CD4-positive, alpha-beta T cell (primary cell): ENCODE measurements around the gene TBX15. TPM values are rescaled to one million over a fixed set of nuclear protein-coding genes. Genes with fewer than 3 reads are reported as not detected.

Experiments used
- ATAC-seq: fragments of 200-7000 bp; cut with Tn5 transposase; one replicate; pipeline ENCODE4 v1.10.0; 2022; ENCODE audit warnings: mild to moderate bottlenecking; ENCODE audit not compliant: poor library complexity
- CTCF ChIA-PET: fragments of 350-600 bp; sonication (Branson Sonifier 250); formaldehyde crosslinking; loops from one replicate; lab custom pipeline; 2021; ENCODE audit warnings: antibody characterized with exemption, inconsistent platforms; lab: Charles Lee
- POLR2A ChIA-PET: fragments of 350-600 bp; sonication (Branson Sonifier 250); formaldehyde crosslinking; loops from one replicate; lab custom pipeline; 2021; ENCODE audit warnings: antibody characterized with exemption, inconsistent platforms; lab: Charles Lee
- DNase-seq, 14 experiments: peaks; one replicate each; pipeline ENCODE4 v3.0.0-alpha.2; 2013 to 2020; ENCODE audit warnings: mixed read lengths in 2 of 14
- H3K27ac ChIP-seq, 2 donors: one replicate each; pipeline versions ENCODE4 v1.5.1 to v1.7.0; 2013; ENCODE audit warnings: low read length in 2 of 2, low read depth in 1 of 2, mild to moderate bottlenecking in 1 of 2
- H3K27me3 ChIP-seq, 2 experiments: 1 replicate in 1 of 2; 2 replicates in 1 of 2; pipeline versions ENCODE4 v1.6.1 to v1.7.0; 2013; ENCODE audit warnings: low read length in 2 of 2, control low read depth in 1 of 2, mild to moderate bottlenecking in 1 of 2, moderate library complexity in 1 of 2; ENCODE audit not compliant: insufficient read depth in 2 of 2, control insufficient read depth in 1 of 2
- H3K36me3 ChIP-seq: one replicate; pipeline ENCODE4 v1.6.1; 2013; ENCODE audit warnings: low read length, control low read depth; ENCODE audit not compliant: insufficient read depth
- H3K4me1 ChIP-seq: one replicate; pipeline ENCODE4 v1.6.1; 2013; ENCODE audit warnings: low read length, control low read depth; ENCODE audit not compliant: insufficient read depth
- H3K4me3 ChIP-seq: one replicate; pipeline ENCODE4 v1.5.1; 2013; ENCODE audit warnings: mild to moderate bottlenecking, low read length, moderate library complexity
- H3K9me3 ChIP-seq, 2 experiments: 1 replicate in 1 of 2; 2 replicates in 1 of 2; pipeline versions ENCODE4 v1.6.1 to v1.7.0; 2013; ENCODE audit warnings: low read length in 2 of 2, mild to moderate bottlenecking in 2 of 2, control low read depth in 1 of 2, moderate library complexity in 1 of 2; ENCODE audit not compliant: control insufficient read depth in 1 of 2, insufficient read depth in 1 of 2
- H3K27ac Mint-ChIP-seq: one replicate; pipeline ENCODE4 v1.8.0; 2020; ENCODE audit warnings: mixed read lengths
- H3K27me3 Mint-ChIP-seq: one replicate; pipeline ENCODE4 v1.8.0; 2021; ENCODE audit warnings: mixed read lengths
- H3K36me3 Mint-ChIP-seq: one replicate; pipeline ENCODE4 v1.8.0; 2021; ENCODE audit warnings: low read depth, mixed read lengths
- H3K4me1 Mint-ChIP-seq: one replicate; pipeline ENCODE4 v1.8.0; 2021; ENCODE audit warnings: low read depth, mixed read lengths
- H3K4me3 Mint-ChIP-seq: one replicate; pipeline ENCODE4 v1.8.0; 2020; ENCODE audit warnings: mild to moderate bottlenecking, mixed read lengths
- H3K9me3 Mint-ChIP-seq: one replicate; pipeline ENCODE4 v1.8.0; 2020; ENCODE audit warnings: mixed read lengths
- CTCF ChIP-seq: fragments of 200-600 bp; IDR thresholded peaks from one replicate; pipeline ENCODE4 v1.8.0; 2022; ENCODE audit warnings: antibody characterized with exemption, mild to moderate bottlenecking
- intact Hi-C, 2 experiments: fragments of 100-400 bp; cut with DNase I in 1 of 2; cut with micrococcal nuclease in 1 of 2; formaldehyde crosslinking; loops; one replicate each; pipeline versions ENCODE4 v1.15.1 to v1.9.0; 2023 to 2025; cut with DNase I, micrococcal nuclease
- total RNA-seq, 174 experiments: library from RNA in 2 of 174; stranded (reverse) in 2 of 174; gene quantifications; one replicate each; pipeline ENCODE4 v1.2.3 and lab custom pipeline; 2021 to 2026

TBX15 gene
- total RNA-seq, 2 experiments from 2014 or later, result not detected

DNA sequence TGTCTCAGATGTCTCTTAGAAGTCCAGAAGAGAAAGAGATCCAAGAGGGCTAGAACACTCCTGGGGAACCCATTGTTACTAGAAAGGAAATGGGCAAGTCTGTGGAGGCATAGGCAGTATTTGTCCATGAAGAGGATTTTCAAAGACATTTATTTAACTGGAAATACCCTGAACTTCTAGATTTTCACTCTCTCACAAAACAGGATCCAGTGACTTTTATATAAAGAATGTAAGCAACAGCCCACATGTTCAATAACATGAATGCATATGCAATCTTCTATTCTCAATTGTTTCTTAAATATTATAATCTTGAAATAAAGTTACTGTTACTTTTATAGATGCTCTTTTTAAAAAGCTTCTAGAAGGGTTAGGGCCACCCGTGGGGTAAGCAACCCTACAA lies 53.4 kb downstream of the TBX15 start:
- Mint-ChIP-seq H3K27ac (no peak overlapping the region), H3K4me1 (no peaks in the 10 kb centered on the region), H3K4me3 (no peak overlapping the region), H3K9me3 (peaks cover 3% of the 10 kb centered on the region), H3K36me3 (no peaks in the 10 kb centered on the region), H3K27me3 (peaks cover 4% of the 10 kb centered on the region)
- ATAC-seq (no peak), DNase-seq (no peak)
- no peaks in the 10 kb centered on the region for H3K27me3 ChIP-seq
- no peak overlapping the region for H3K27ac ChIP-seq
- H3K9me3 ChIP-seq, result peaks cover 0 to 7% of the 10 kb centered on the region in 2 experiments
- CTCF ChIA-PET, result no interaction called here
- no peak overlapping the region for H3K4me3 ChIP-seq
- no peak for TF ChIP-seq CTCF
- H3K36me3 ChIP-seq, result no peaks in the 10 kb centered on the region
- intact Hi-C loops, result no loop called here
- POLR2A ChIA-PET, result no interaction called here
- no peaks in the 10 kb centered on the region for H3K4me1 ChIP-seq

GRCh38 chr1:118933051-118933781 lies 54.9 kb downstream of the TBX15 start:
- ChIA-PET CTCF (interaction anchor here (1.2 kb wide), 1 partner anchor 11 kb away, joined by 3 read pairs; no protein-coding TSS in a partner anchor), POLR2A (no interaction called here)
- no peaks in the 10 kb centered on the region for H3K27me3 ChIP-seq

GRCh38 chr1:118931876-118932275 lies 56.3 kb downstream of the TBX15 start:
- no peaks in the 10 kb centered on the region for H3K36me3 Mint-ChIP-seq
- no peak for DNase-seq
- Histone ChIP-seq H3K36me3 (no peaks in the 10 kb centered on the region), H3K4me1 (no peaks in the 10 kb centered on the region), H3K4me3 (no peak overlapping the region), H3K27ac (no peak overlapping the region), H3K9me3 (peaks cover 0 to 7% of the 10 kb centered on the region in 2 experiments), H3K27me3 (no peaks in the 10 kb centered on the region)
- H3K9me3 Mint-ChIP-seq, result peaks cover 7% of the 10 kb centered on the region
- H3K27ac Mint-ChIP-seq, result no peak overlapping the region
- ATAC-seq, result no peak
- H3K4me3 Mint-ChIP-seq, result no peak overlapping the region
- TF ChIP-seq CTCF, result no peak
- CTCF ChIA-PET, result no interaction called here
- H3K4me1 Mint-ChIP-seq, result no peaks in the 10 kb centered on the region
- intact Hi-C loops, result no loop called here
- peaks cover 9% of the 10 kb centered on the region for H3K27me3 Mint-ChIP-seq
- POLR2A ChIA-PET, result no interaction called here

More at GRCh38 chr1:118933051-118933781, 54.9 kb downstream of the TBX15 start:
- DNase-seq (no peak), ATAC-seq (no peak)
- intact Hi-C loops, result no loop called here
- Histone ChIP-seq H3K9me3 (peaks cover 0 to 7% of the 10 kb centered on the region in 2 experiments), H3K27ac (no peak overlapping the region), H3K36me3 (no peaks in the 10 kb centered on the region), H3K4me1 (no peaks in the 10 kb centered on the region), H3K4me3 (no peak overlapping the region)
- no peaks in the 10 kb centered on the region for H3K36me3 Mint-ChIP-seq
- H3K4me1 Mint-ChIP-seq, result no peaks in the 10 kb centered on the region
- peaks cover 7% of the 10 kb centered on the region for H3K9me3 Mint-ChIP-seq
- H3K4me3 Mint-ChIP-seq, result no peak overlapping the region
- no peak overlapping the region for H3K27ac Mint-ChIP-seq
- H3K27me3 Mint-ChIP-seq, result peaks cover 9% of the 10 kb centered on the region
- TF ChIP-seq CTCF, result no peak
